ENCODE data around the gene NR2C1.

- TF ChIP-seq, protein P1, sequence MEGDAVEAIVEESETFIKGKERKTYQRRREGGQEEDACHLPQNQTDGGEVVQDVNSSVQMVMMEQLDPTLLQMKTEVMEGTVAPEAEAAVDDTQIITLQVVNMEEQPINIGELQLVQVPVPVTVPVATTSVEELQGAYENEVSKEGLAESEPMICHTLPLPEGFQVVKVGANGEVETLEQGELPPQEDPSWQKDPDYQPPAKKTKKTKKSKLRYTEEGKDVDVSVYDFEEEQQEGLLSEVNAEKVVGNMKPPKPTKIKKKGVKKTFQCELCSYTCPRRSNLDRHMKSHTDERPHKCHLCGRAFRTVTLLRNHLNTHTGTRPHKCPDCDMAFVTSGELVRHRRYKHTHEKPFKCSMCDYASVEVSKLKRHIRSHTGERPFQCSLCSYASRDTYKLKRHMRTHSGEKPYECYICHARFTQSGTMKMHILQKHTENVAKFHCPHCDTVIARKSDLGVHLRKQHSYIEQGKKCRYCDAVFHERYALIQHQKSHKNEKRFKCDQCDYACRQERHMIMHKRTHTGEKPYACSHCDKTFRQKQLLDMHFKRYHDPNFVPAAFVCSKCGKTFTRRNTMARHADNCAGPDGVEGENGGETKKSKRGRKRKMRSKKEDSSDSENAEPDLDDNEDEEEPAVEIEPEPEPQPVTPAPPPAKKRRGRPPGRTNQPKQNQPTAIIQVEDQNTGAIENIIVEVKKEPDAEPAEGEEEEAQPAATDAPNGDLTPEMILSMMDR (conservative IDR thresholded peaks at IDR 0.05; ENCODE audit: low read length) = no peak
- no peak for TF ChIP-seq EZH2phosphoT487 (IDR thresholded peaks at IDR 0.05; ENCODE audit: borderline replicate concordance, low read depth, low read length)
Measured at GRCh38 chr12:95034750-95035149, 38.7 kb downstream of the NR2C1 start.
